IMR-90 (cell line): ENCODE data around the gene NT5C1B. TPM values are rescaled to one million over a fixed set of nuclear protein-coding genes. Genes with fewer than 3 reads are reported as not detected.

Source experiments
- ATAC-seq: fragments of 200-7000 bp; cut with Tn5 transposase; 2 replicates; pipeline ENCODE4 v1.9.1; 2020; ENCODE audit warnings: low read depth, mild to moderate bottlenecking, moderate library complexity
- BruUV-seq: library from RNA; stranded (reverse); fragments of 400-500 nt; replicated peaks from 2 replicates; lab custom pipeline; 2021; lab: Mats Ljungman, UMichigan
- CTCF ChIA-PET: fragments of 300-600 bp; formaldehyde crosslinking; extraction: SDS; loops from one replicate; lab custom pipeline; 2021; ENCODE audit warnings: antibody characterized with exemption; lab: Yijun Ruan, JAX
- POLR2A ChIA-PET: fragments of 300-600 bp; sonication (Branson Sonifier 250); formaldehyde crosslinking; loops from one replicate; lab custom pipeline; 2022; ENCODE audit warnings: antibody characterized with exemption; ENCODE audit not compliant: unreplicated experiment; lab: Charles Lee
- DNase-seq: peaks from one replicate; pipeline ENCODE4 v3.0.0; 2013
- H2AFZ ChIP-seq: replicated peaks from 2 replicates; pipeline ENCODE3; 2013; ENCODE audit warnings: low read length, mild to moderate bottlenecking; ENCODE audit not compliant: poor library complexity
- H2AK5ac ChIP-seq: 2 replicates; pipeline ENCODE4 v1.6.1; 2013; ENCODE audit warnings: low read depth, low read length, inconsistent platforms
- H2AK9ac ChIP-seq: replicated peaks from 2 replicates; pipeline ENCODE3; 2013; ENCODE audit warnings: mild to moderate bottlenecking, low read depth, low read length, moderate library complexity; ENCODE audit not compliant: poor library complexity
- H2BK120ac ChIP-seq: 2 replicates; pipeline ENCODE4 v1.6.1; 2013; ENCODE audit warnings: low read depth, low read length, inconsistent platforms
- H2BK15ac ChIP-seq: 3 replicates; pipeline ENCODE4 v1.6.1; 2013; ENCODE audit warnings: low read depth, low read length, inconsistent platforms
- H2BK20ac ChIP-seq: 2 replicates; pipeline ENCODE4 v1.6.1; 2013; ENCODE audit warnings: low read depth, mild to moderate bottlenecking, inconsistent platforms, low read length, moderate library complexity
- H2BK5ac ChIP-seq: 2 replicates; pipeline ENCODE4 v1.6.1; 2013; ENCODE audit warnings: mild to moderate bottlenecking, low read depth, low read length, inconsistent platforms; ENCODE audit not compliant: poor library complexity, severe bottlenecking
- H3K14ac ChIP-seq: replicated peaks from 2 replicates; pipeline ENCODE4 v1.6.1; 2013; ENCODE audit warnings: low read depth, low read length, inconsistent platforms
- H3K18ac ChIP-seq: 2 replicates; pipeline ENCODE4 v1.6.1; 2013; ENCODE audit warnings: low read depth, low read length, control low read depth
- H3K23ac ChIP-seq: 2 replicates; pipeline ENCODE4 v1.6.1; 2013; ENCODE audit warnings: low read depth, low read length, inconsistent platforms
- H3K27ac ChIP-seq: 2 replicates; pipeline ENCODE4 v1.5.1; 2013; ENCODE audit warnings: mild to moderate bottlenecking, control low read depth, low read length; ENCODE audit not compliant: insufficient read depth
- H3K27me3 ChIP-seq: 2 replicates; pipeline ENCODE4 v1.6.1; 2013; ENCODE audit warnings: low read length; ENCODE audit not compliant: control insufficient read depth, insufficient read depth
- H3K36me3 ChIP-seq: 2 replicates; pipeline ENCODE4 v1.6.1; 2013; ENCODE audit warnings: low read length, mixed read lengths; ENCODE audit not compliant: control insufficient read depth, insufficient read depth
- H3K4ac ChIP-seq: 2 replicates; pipeline ENCODE4 v1.6.1; 2013; ENCODE audit warnings: low read depth, low read length, inconsistent platforms
- H3K4me1 ChIP-seq: 2 replicates; pipeline ENCODE4 v1.6.1; 2013; ENCODE audit warnings: low read length, mixed read lengths; ENCODE audit not compliant: control insufficient read depth, insufficient read depth
- H3K4me2 ChIP-seq: 2 replicates; pipeline ENCODE4 v1.6.1; 2013; ENCODE audit warnings: low read depth, mild to moderate bottlenecking, control low read depth, low read length, moderate library complexity
- H3K4me3 ChIP-seq: 2 replicates; pipeline ENCODE4 v1.5.1; 2013; ENCODE audit warnings: low read depth, mild to moderate bottlenecking, control low read depth, low read length, moderate library complexity; ENCODE audit not compliant: insufficient read depth
- H3K56ac ChIP-seq: 2 replicates; pipeline ENCODE4 v1.6.1; 2013; ENCODE audit warnings: low read length, inconsistent platforms; ENCODE audit not compliant: insufficient read depth; ENCODE audit errors: extremely low read depth
- H3K79me1 ChIP-seq, 2 experiments: 2 replicates each; pipeline ENCODE4 v1.6.1; 2013; ENCODE audit warnings: low read length in 2 of 2, inconsistent platforms in 1 of 2, low read depth in 1 of 2
- H3K9ac ChIP-seq: 2 replicates; pipeline ENCODE4 v1.6.1; 2013; ENCODE audit warnings: low read depth, low read length, control low read depth
- H3K9me1 ChIP-seq: 2 replicates; pipeline ENCODE4 v1.6.1; 2013; ENCODE audit warnings: low read length, inconsistent platforms; ENCODE audit not compliant: insufficient read depth
- H3K9me3 ChIP-seq: 2 replicates; pipeline ENCODE4 v1.6.1; 2013; ENCODE audit warnings: low read length; ENCODE audit not compliant: control insufficient read depth, insufficient read depth
- H4K20me1 ChIP-seq: 2 replicates; pipeline ENCODE4 v1.6.1; 2013; ENCODE audit warnings: low read length, inconsistent platforms; ENCODE audit not compliant: insufficient read depth
- H4K5ac ChIP-seq: 2 replicates; pipeline ENCODE4 v1.6.1; 2013; ENCODE audit warnings: mild to moderate bottlenecking, low read depth, low read length, control low read depth
- H4K8ac ChIP-seq, 2 experiments: 2 replicates each; pipeline ENCODE4 v1.6.1; 2013; ENCODE audit warnings: low read depth in 2 of 2, low read length in 2 of 2, control low read depth in 1 of 2, inconsistent platforms in 1 of 2
- H4K91ac ChIP-seq: 2 replicates; pipeline ENCODE4 v1.6.1; 2013; ENCODE audit warnings: low read depth, low read length, inconsistent platforms; ENCODE audit not compliant: insufficient read depth
- BHLHE40 ChIP-seq: fragments of 150-350 bp; IDR thresholded peaks from 2 replicates; pipeline ENCODE4 v1.6.1; 2016; ENCODE audit warnings: mild to moderate bottlenecking, low read depth, low read length
- CEBPB ChIP-seq: IDR thresholded peaks from 2 replicates; pipeline ENCODE4 v1.6.1; 2012; ENCODE audit warnings: low read depth, low read length, improper control_type of control experiment
- CHD1 ChIP-seq: IDR thresholded peaks from 2 replicates; pipeline ENCODE4 v1.6.1; 2012; ENCODE audit warnings: low read depth, low read length, improper control_type of control experiment
- FOS ChIP-seq: fragments of 150-350 bp; IDR thresholded peaks from 2 replicates; pipeline ENCODE4 v1.6.1; 2016; ENCODE audit warnings: low read depth, low read length
- MAFK ChIP-seq: IDR thresholded peaks from 2 replicates; pipeline ENCODE4 v1.6.1; 2012; ENCODE audit warnings: low read depth, low read length, improper control_type of control experiment
- MAZ ChIP-seq: IDR thresholded peaks from 2 replicates; pipeline ENCODE4 v1.6.1; 2012; ENCODE audit warnings: low read depth, mild to moderate bottlenecking, low read length, improper control_type of control experiment, moderate library complexity, borderline replicate concordance
- MXI1 ChIP-seq: IDR thresholded peaks from 2 replicates; pipeline ENCODE4 v1.6.1; 2012; ENCODE audit warnings: low read depth, mild to moderate bottlenecking, low read length, moderate library complexity, borderline replicate concordance
- NFE2L2 ChIP-seq: fragments of 150-350 bp; IDR thresholded peaks from 2 replicates; pipeline ENCODE4 v1.6.1; 2016; ENCODE audit warnings: low read depth, mild to moderate bottlenecking, low read length
- POLR2A ChIP-seq: IDR thresholded peaks from 2 replicates; pipeline ENCODE4 v1.6.1; 2012; ENCODE audit warnings: mild to moderate bottlenecking, low read depth, low read length
- RAD21 ChIP-seq: IDR thresholded peaks from 2 replicates; pipeline ENCODE4 v1.6.1; 2012; ENCODE audit warnings: low read length, improper control_type of control experiment
- RCOR1 ChIP-seq: IDR thresholded peaks from 2 replicates; pipeline ENCODE4 v1.6.1; 2012; ENCODE audit warnings: mild to moderate bottlenecking, low read length, improper control_type of control experiment; ENCODE audit not compliant: insufficient replicate concordance
- RFX5 ChIP-seq: IDR thresholded peaks from 2 replicates; pipeline ENCODE4 v1.8.0; 2012; ENCODE audit warnings: low read depth, mild to moderate bottlenecking, low read length, moderate library complexity
- SMC3 ChIP-seq: fragments of 150-350 bp; IDR thresholded peaks from 2 replicates; pipeline ENCODE4 v1.6.1; 2016; ENCODE audit warnings: low read depth, mild to moderate bottlenecking, antibody characterized with exemption, low read length, moderate library complexity
- dilution Hi-C: fragments of 300-500 bp; cut with HindIII; formaldehyde crosslinking; loops from one replicate; pipeline ENCODE4 v1.14.3; 2018; ENCODE audit warnings: low sequenced_read_pairs; ENCODE audit not compliant: unreplicated experiment
- in situ Hi-C: fragments of 300-500 bp; cut with MboI; formaldehyde crosslinking; loops from 3 replicates; pipeline ENCODE4 v1.14.3; 2019; ENCODE audit warnings: low sequenced_read_pairs, inconsistent platforms, mixed read lengths
- intact Hi-C: fragments of 100-400 bp; cut with micrococcal nuclease; formaldehyde crosslinking; loops from 2 replicates; pipeline ENCODE4 v1.10.0; 2022
- polyA plus RNA-seq, 3 experiments: library from polyadenylated mRNA; depleted of rRNA; stranded (reverse); fragments of >200 nt; gene quantifications; 2 replicates each; pipeline ENCODE4 v1.2.3, GENCODE V29; 2012; ENCODE audit warnings: low replicate concordance in 1 of 3
- total RNA-seq: library from RNA; depleted of rRNA; stranded (reverse); fragments of >200 nt; gene quantifications from 2 replicates; pipeline ENCODE4 v1.2.3, GENCODE V29; 2012
- TF ChIP-seq, protein P1 (sequence below): conservative IDR thresholded peaks from 2 replicates; pipeline ENCODE4 v1.5.1; 2012; ENCODE audit warnings: mild to moderate bottlenecking, low read depth, low read length, improper control_type of control experiment
- TF ChIP-seq, protein P2 (sequence below): fragments of 150-350 bp; IDR thresholded peaks from 2 replicates; pipeline ENCODE4 v1.6.1; 2017; ENCODE audit warnings: mild to moderate bottlenecking, antibody characterized with exemption, low read length, low read depth
- TF ChIP-seq, protein P3 (sequence below): fragments of 150-350 bp; IDR thresholded peaks from 2 replicates; pipeline ENCODE4 v1.6.1; 2016; ENCODE audit warnings: low read depth, mild to moderate bottlenecking, low read length, moderate library complexity, borderline replicate concordance

The NT5C1B gene
- total and polyA plus RNA-seq, 2 of the 4 experiments (the other 2 are of a cell fraction): not detected

DNA sequence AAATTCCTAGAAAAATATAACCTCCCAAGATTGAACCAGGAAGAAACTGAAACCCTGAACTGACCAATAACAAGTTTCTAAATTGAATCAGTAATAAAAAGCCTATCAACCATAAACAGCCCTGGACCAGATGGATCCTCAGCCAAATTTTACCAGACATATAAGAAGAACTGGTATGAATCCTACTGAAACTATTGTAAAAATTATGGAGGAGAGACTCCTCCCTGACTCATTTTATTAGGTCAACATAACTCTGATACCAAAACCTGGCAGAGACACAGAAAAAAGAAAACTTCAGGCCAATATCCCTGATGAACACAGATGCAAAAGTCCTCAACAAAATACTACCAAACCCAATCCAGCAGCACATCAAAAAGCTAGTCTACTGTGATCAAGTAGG is 11.3 kb downstream of the NT5C1B start:
- no peaks in the 10 kb centered on the region for H3K4me1 ChIP-seq
- H2BK5ac ChIP-seq: no peak overlapping the region
- H4K8ac ChIP-seq: no peak overlapping the region
- ChIA-PET CTCF (no interaction called here), POLR2A (no interaction called here)
- H3K9me3 ChIP-seq: no peaks in the 10 kb centered on the region
- H3K27me3 ChIP-seq: no peaks in the 10 kb centered on the region
- ATAC-seq (no peak), DNase-seq (peak; percentile 34)
- H4K20me1 ChIP-seq: no peaks in the 10 kb centered on the region
- H3K56ac ChIP-seq: no peak overlapping the region
- no peak overlapping the region for H3K27ac ChIP-seq
- no peak overlapping the region for H2AFZ ChIP-seq
- intact Hi-C loops: no loop called here
- no peak overlapping the region for H2AK5ac ChIP-seq
- in situ Hi-C loops: no loop called here
- H4K5ac ChIP-seq: no peak overlapping the region
- no peak overlapping the region for H2AK9ac ChIP-seq
- no peaks in the 10 kb centered on the region for H3K79me1 ChIP-seq
- no peak overlapping the region for H3K14ac ChIP-seq
- no peaks in the 10 kb centered on the region for H3K36me3 ChIP-seq
- no peak overlapping the region for H3K4me3 ChIP-seq
- H2BK20ac ChIP-seq: no peak overlapping the region
- no peaks in the 10 kb centered on the region for H3K9me1 ChIP-seq
- H3K9ac ChIP-seq: no peak overlapping the region
- no peak overlapping the region for H3K23ac ChIP-seq
- H4K91ac ChIP-seq: no peak overlapping the region
- dilution Hi-C loops: no loop called here
- no peak overlapping the region for H3K18ac ChIP-seq
- BruUV-seq: no TSS peak
- H2BK120ac ChIP-seq: no peak overlapping the region
- TF ChIP-seq MXI1 (no peak), RFX5 (no peak), RCOR1 (no peak), MAFK (no peak), FOS (no peak), RAD21 (no peak), POLR2A (no peak), CHD1 (no peak), CEBPB (no peak), BHLHE40 (no peak), NFE2L2 (no peak), SMC3 (no peak), MAZ (no peak)
- TF ChIP-seq, protein P1, sequence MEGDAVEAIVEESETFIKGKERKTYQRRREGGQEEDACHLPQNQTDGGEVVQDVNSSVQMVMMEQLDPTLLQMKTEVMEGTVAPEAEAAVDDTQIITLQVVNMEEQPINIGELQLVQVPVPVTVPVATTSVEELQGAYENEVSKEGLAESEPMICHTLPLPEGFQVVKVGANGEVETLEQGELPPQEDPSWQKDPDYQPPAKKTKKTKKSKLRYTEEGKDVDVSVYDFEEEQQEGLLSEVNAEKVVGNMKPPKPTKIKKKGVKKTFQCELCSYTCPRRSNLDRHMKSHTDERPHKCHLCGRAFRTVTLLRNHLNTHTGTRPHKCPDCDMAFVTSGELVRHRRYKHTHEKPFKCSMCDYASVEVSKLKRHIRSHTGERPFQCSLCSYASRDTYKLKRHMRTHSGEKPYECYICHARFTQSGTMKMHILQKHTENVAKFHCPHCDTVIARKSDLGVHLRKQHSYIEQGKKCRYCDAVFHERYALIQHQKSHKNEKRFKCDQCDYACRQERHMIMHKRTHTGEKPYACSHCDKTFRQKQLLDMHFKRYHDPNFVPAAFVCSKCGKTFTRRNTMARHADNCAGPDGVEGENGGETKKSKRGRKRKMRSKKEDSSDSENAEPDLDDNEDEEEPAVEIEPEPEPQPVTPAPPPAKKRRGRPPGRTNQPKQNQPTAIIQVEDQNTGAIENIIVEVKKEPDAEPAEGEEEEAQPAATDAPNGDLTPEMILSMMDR: no peak
- TF ChIP-seq, protein P2, sequence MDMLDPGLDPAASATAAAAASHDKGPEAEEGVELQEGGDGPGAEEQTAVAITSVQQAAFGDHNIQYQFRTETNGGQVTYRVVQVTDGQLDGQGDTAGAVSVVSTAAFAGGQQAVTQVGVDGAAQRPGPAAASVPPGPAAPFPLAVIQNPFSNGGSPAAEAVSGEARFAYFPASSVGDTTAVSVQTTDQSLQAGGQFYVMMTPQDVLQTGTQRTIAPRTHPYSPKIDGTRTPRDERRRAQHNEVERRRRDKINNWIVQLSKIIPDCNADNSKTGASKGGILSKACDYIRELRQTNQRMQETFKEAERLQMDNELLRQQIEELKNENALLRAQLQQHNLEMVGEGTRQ: no peak
- TF ChIP-seq, protein P3, sequence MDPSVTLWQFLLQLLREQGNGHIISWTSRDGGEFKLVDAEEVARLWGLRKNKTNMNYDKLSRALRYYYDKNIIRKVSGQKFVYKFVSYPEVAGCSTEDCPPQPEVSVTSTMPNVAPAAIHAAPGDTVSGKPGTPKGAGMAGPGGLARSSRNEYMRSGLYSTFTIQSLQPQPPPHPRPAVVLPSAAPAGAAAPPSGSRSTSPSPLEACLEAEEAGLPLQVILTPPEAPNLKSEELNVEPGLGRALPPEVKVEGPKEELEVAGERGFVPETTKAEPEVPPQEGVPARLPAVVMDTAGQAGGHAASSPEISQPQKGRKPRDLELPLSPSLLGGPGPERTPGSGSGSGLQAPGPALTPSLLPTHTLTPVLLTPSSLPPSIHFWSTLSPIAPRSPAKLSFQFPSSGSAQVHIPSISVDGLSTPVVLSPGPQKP: no peak
- H3K4me2 ChIP-seq: no peak overlapping the region
- no peak overlapping the region for H2BK15ac ChIP-seq
- no peak overlapping the region for H3K4ac ChIP-seq
